HCT116 (cell line): ENCODE data around the gene FANCD2OS. TPM values are rescaled to one million over a fixed set of nuclear protein-coding genes. Genes with fewer than 3 reads are reported as not detected.

Experiments used
- ATAC-seq: fragments of 200-7000 bp; cut with Tn5 transposase; 2 replicates; pipeline ENCODE4 v1.9.1; 2020; ENCODE audit warnings: mild to moderate bottlenecking, moderate library complexity
- BruUV-seq: library from RNA; stranded (reverse); fragments of 400-500 nt; replicated peaks from 2 replicates; lab custom pipeline; 2021; lab: Mats Ljungman, UMichigan
- CTCF ChIA-PET: fragments of 300-600 bp; sonication (Branson Sonifier 250); formaldehyde crosslinking; loops from one replicate; lab custom pipeline; 2021; ENCODE audit warnings: antibody characterized with exemption; lab: Charles Lee
- POLR2A ChIA-PET: fragments of 300-600, 350-600 bp; sonication (Branson Sonifier 250); formaldehyde crosslinking; loops from one replicate; lab custom pipeline; 2021; ENCODE audit warnings: antibody characterized with exemption; lab: Charles Lee
- RAD21 ChIA-PET, 2 experiments: fragments of 300-600 bp; sonication (Branson Sonifier 250); formaldehyde crosslinking; loops; one replicate each; lab custom pipeline; 2023; ENCODE audit warnings: low total read pairs in 2 of 2; ENCODE audit not compliant: uncharacterized antibody in 2 of 2, unreplicated experiment in 2 of 2, low non-redundant PET in 1 of 2; lab: Charles Lee
- DNase-seq: peaks from one replicate; pipeline ENCODE4 v3.0.0-alpha.2; 2010; ENCODE audit warnings: low read depth, low spot score
- H2AFZ ChIP-seq: fragments of 200-600 bp; shearing (Covaris generic), sonication (generic); 2 replicates; pipeline ENCODE4 v1.6.1; 2017; ENCODE audit warnings: low read depth, mixed run types, mixed read lengths, antibody characterized with exemption, low read length; ENCODE audit not compliant: poor library complexity, severe bottlenecking
- H3K27ac ChIP-seq: 2 replicates; pipeline ENCODE4 v1.5.1; 2012; ENCODE audit warnings: low read depth, low read length
- H3K27me3 ChIP-seq: fragments of 200-600 bp; sonication (generic); 2 replicates; pipeline ENCODE4 v1.6.1; 2016; ENCODE audit warnings: mixed run types, low read length, mixed read lengths; ENCODE audit not compliant: insufficient read depth
- H3K36me3 ChIP-seq, 2 experiments: fragments of 200-500 bp in 1 of 2; fragments of 200-600 bp in 1 of 2; sonication (Bioruptor generic) in 1 of 2; sonication (generic) in 1 of 2; 2 replicates each; pipeline versions ENCODE4 v1.5.1 to v1.6.1; 2014 to 2016; ENCODE audit warnings: low read length in 2 of 2, inconsistent platforms in 1 of 2, mixed read lengths in 1 of 2, mixed run types in 1 of 2; ENCODE audit not compliant: insufficient read depth in 2 of 2, control insufficient read depth in 1 of 2
- H3K4me1 ChIP-seq, 2 experiments: fragments of 200-600 bp in 1 of 2; sonication (generic) in 1 of 2; 2 replicates each; pipeline versions ENCODE4 v1.5.1 to v1.6.1; 2012 to 2017; ENCODE audit warnings: low read length in 2 of 2, inconsistent platforms in 1 of 2, mild to moderate bottlenecking in 1 of 2, mixed read lengths in 1 of 2, mixed run types in 1 of 2, moderate library complexity in 1 of 2; ENCODE audit not compliant: insufficient read depth in 2 of 2, control insufficient read depth in 1 of 2
- H3K4me2 ChIP-seq: fragments of 200-600 bp; sonication (generic); 2 replicates; pipeline ENCODE4 v1.6.1; 2017; ENCODE audit warnings: mixed run types, low read length, mixed read lengths
- H3K4me3 ChIP-seq, 2 experiments: fragments of 200-600 bp in 1 of 2; sonication (generic) in 1 of 2; replicated peaks in 1 of 2; 2 replicates each; pipeline ENCODE4 v1.5.1; 2011 to 2016; ENCODE audit warnings: low read length in 2 of 2, control low read depth in 1 of 2, low read depth in 1 of 2, mild to moderate bottlenecking in 1 of 2, mixed read lengths in 1 of 2, mixed run types in 1 of 2
- H3K79me2 ChIP-seq: fragments of 200-600 bp; sonication (generic); 2 replicates; pipeline ENCODE4 v1.6.1; 2017; ENCODE audit warnings: mild to moderate bottlenecking, mixed run types, low read length, moderate library complexity, mixed read lengths; ENCODE audit not compliant: insufficient read depth
- H3K9ac ChIP-seq: fragments of 200-600 bp; sonication (generic); 2 replicates; pipeline ENCODE4 v1.6.1; 2016; ENCODE audit warnings: low read length, mixed read lengths
- H3K9me2 ChIP-seq: fragments of 200-600 bp; sonication (generic), shearing (Covaris generic); 2 replicates; pipeline ENCODE4 v1.6.1; 2017; ENCODE audit warnings: mixed run types, mild to moderate bottlenecking, moderate library complexity; ENCODE audit not compliant: insufficient read depth
- H3K9me3 ChIP-seq, 2 experiments: fragments of 200-500 bp in 1 of 2; fragments of 200-600 bp in 1 of 2; sonication (Bioruptor generic) in 1 of 2; sonication (generic) in 1 of 2; 2 replicates each; pipeline ENCODE4 v1.6.1; 2014 to 2017; ENCODE audit warnings: low read length in 2 of 2, mixed read lengths in 2 of 2, inconsistent platforms in 1 of 2, low read depth in 1 of 2, mild to moderate bottlenecking in 1 of 2, mixed run types in 1 of 2, moderate library complexity in 1 of 2; ENCODE audit not compliant: control insufficient read depth in 1 of 2, insufficient read depth in 1 of 2
- H4K20me1 ChIP-seq: fragments of 200-600 bp; sonication (generic), shearing (Covaris generic); 2 replicates; pipeline ENCODE4 v1.6.1; 2017; ENCODE audit warnings: mixed run types, mild to moderate bottlenecking, moderate library complexity; ENCODE audit not compliant: insufficient read depth
- CEBPB ChIP-seq: IDR thresholded peaks from 2 replicates; pipeline ENCODE4 v1.6.1; 2012; ENCODE audit warnings: low read depth
- EGR1 ChIP-seq: IDR thresholded peaks from 2 replicates; pipeline ENCODE4 v1.6.1; 2012; ENCODE audit warnings: low read depth
- ELF1 ChIP-seq: IDR thresholded peaks from 2 replicates; pipeline ENCODE4 v1.6.1; 2012; ENCODE audit warnings: low read depth, borderline replicate concordance
- EZH2 ChIP-seq: fragments of 200-600 bp; sonication (generic); IDR thresholded peaks from 2 replicates; pipeline ENCODE4 v1.6.1; 2017; ENCODE audit warnings: antibody characterized with exemption, mixed run types
- FOSL1 ChIP-seq: IDR thresholded peaks from 2 replicates; pipeline ENCODE4 v1.6.1; 2012; ENCODE audit warnings: low read depth
- POLR2A ChIP-seq: IDR thresholded peaks from 2 replicates; pipeline ENCODE4 v1.7.0; 2011; ENCODE audit warnings: borderline replicate concordance; ENCODE audit not compliant: insufficient read depth, insufficient read length; ENCODE audit errors: extremely low read depth
- RAD21 ChIP-seq: IDR thresholded peaks from 2 replicates; pipeline ENCODE4 v1.6.1; 2012; ENCODE audit warnings: low read depth, mild to moderate bottlenecking
- SIN3A ChIP-seq: IDR thresholded peaks from 2 replicates; pipeline ENCODE4 v1.6.1; 2012; ENCODE audit warnings: low read depth
- SP1 ChIP-seq: IDR thresholded peaks from 2 replicates; pipeline ENCODE4 v1.6.1; 2012; ENCODE audit warnings: low read depth
- SRF ChIP-seq: IDR thresholded peaks from 2 replicates; pipeline ENCODE4 v1.6.1; 2012; ENCODE audit warnings: low read depth
- TCF7L2 ChIP-seq: IDR thresholded peaks from 2 replicates; pipeline ENCODE4 v1.7.0; 2011; ENCODE audit warnings: borderline replicate concordance, inconsistent platforms; ENCODE audit not compliant: insufficient read depth, insufficient read length; ENCODE audit errors: extremely low read depth
- ZBTB33 ChIP-seq: IDR thresholded peaks from 2 replicates; pipeline ENCODE4 v1.6.1; 2011; ENCODE audit warnings: mild to moderate bottlenecking, low read length, moderate library complexity; ENCODE audit not compliant: insufficient replicate concordance; ENCODE audit errors: extremely low read depth
- ZFX ChIP-seq: fragments of 450-650 bp; IDR thresholded peaks from 2 replicates; pipeline ENCODE4 v1.6.1; 2017
- ZNF274 ChIP-seq: fragments of 200-500 bp; sonication (Bioruptor generic); IDR thresholded peaks from 2 replicates; pipeline ENCODE4 v1.6.1; 2014; ENCODE audit warnings: mild to moderate bottlenecking, low read depth, low read length, inconsistent platforms
- intact Hi-C: fragments of 100-400 bp; cut with micrococcal nuclease; formaldehyde crosslinking; loops from 2 replicates; pipeline ENCODE4 v1.10.0; 2022
- total RNA-seq: library from RNA; stranded (reverse); gene quantifications from one replicate; pipeline ENCODE4 v1.2.1, GENCODE V29; 2021; ENCODE audit not compliant: unreplicated experiment
- TF ChIP-seq, protein P1 (sequence below): IDR thresholded peaks from 2 replicates; pipeline ENCODE4 v1.6.1; 2012; ENCODE audit warnings: low read depth
- TF ChIP-seq, protein P2 (sequence below): IDR thresholded peaks from 2 replicates; pipeline ENCODE4 v1.6.1; 2012

The FANCD2OS gene
- total RNA-seq, 1 experiment from 2014 or later, result not detected

GRCh38 chr3:10119376-10119775 is 11.3 kb upstream of the FANCD2OS start:
- peaks cover 8 to 17% of the 10 kb centered on the region in 2 experiments for H3K4me1 ChIP-seq
- no peaks in the 10 kb centered on the region for H3K9me3 ChIP-seq
- ChIA-PET RAD21 (no interaction called here), POLR2A (no interaction called here), CTCF (no interaction called here)
- DNase-seq (no peak), ATAC-seq (no peak)
- peaks cover 8 to 13% of the 10 kb centered on the region in 2 experiments; a peak in 3 of 4 replicates for H3K36me3 ChIP-seq
- intact Hi-C loops, result loop anchor here (10.0 kb wide), 1 partner anchor 105 kb away; no protein-coding TSS in a partner anchor
- H2AFZ ChIP-seq, result no peak overlapping the region
- H3K27ac ChIP-seq, result no peak overlapping the region
- no peaks in the 10 kb centered on the region for H3K27me3 ChIP-seq
- H3K9ac ChIP-seq, result no peak overlapping the region
- H4K20me1 ChIP-seq, result peaks cover 6% of the 10 kb centered on the region; the same call in 1 of the 2 replicates
- H3K4me3 ChIP-seq, result no peak overlapping the region
- BruUV-seq, result no TSS peak
- H3K4me2 ChIP-seq, result no peak overlapping the region
- H3K9me2 ChIP-seq, result no peaks in the 10 kb centered on the region
- TF ChIP-seq, protein P1, sequence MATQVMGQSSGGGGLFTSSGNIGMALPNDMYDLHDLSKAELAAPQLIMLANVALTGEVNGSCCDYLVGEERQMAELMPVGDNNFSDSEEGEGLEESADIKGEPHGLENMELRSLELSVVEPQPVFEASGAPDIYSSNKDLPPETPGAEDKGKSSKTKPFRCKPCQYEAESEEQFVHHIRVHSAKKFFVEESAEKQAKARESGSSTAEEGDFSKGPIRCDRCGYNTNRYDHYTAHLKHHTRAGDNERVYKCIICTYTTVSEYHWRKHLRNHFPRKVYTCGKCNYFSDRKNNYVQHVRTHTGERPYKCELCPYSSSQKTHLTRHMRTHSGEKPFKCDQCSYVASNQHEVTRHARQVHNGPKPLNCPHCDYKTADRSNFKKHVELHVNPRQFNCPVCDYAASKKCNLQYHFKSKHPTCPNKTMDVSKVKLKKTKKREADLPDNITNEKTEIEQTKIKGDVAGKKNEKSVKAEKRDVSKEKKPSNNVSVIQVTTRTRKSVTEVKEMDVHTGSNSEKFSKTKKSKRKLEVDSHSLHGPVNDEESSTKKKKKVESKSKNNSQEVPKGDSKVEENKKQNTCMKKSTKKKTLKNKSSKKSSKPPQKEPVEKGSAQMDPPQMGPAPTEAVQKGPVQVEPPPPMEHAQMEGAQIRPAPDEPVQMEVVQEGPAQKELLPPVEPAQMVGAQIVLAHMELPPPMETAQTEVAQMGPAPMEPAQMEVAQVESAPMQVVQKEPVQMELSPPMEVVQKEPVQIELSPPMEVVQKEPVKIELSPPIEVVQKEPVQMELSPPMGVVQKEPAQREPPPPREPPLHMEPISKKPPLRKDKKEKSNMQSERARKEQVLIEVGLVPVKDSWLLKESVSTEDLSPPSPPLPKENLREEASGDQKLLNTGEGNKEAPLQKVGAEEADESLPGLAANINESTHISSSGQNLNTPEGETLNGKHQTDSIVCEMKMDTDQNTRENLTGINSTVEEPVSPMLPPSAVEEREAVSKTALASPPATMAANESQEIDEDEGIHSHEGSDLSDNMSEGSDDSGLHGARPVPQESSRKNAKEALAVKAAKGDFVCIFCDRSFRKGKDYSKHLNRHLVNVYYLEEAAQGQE, result no peak
- TF ChIP-seq RAD21 (no peak), SIN3A (no peak), ELF1 (no peak), POLR2A (no peak), FOSL1 (no peak)
- peaks cover 84% of the 10 kb centered on the region for H3K79me2 ChIP-seq

- ATAC-seq (no peak), DNase-seq (no peak)
- POLR2A ChIA-PET, result no interaction called here
- peaks cover 8 to 17% of the 10 kb centered on the region in 2 experiments for H3K4me1 ChIP-seq
- no peak overlapping the region for H3K27ac ChIP-seq
- H3K4me2 ChIP-seq, result peak overlapping the region; percentile 87
- RAD21 ChIA-PET, result no interaction called here
- no peaks in the 10 kb centered on the region for H3K9me3 ChIP-seq
- peak overlapping the region; percentile 82 for H3K9ac ChIP-seq
- BruUV-seq, result no TSS peak
- H3K36me3 ChIP-seq, result peaks cover 8 to 12% of the 10 kb centered on the region in 2 experiments; a peak in 3 of 4 replicates
- no peaks in the 10 kb centered on the region for H3K9me2 ChIP-seq
- H4K20me1 ChIP-seq, result peaks cover 6% of the 10 kb centered on the region; the same call in 1 of the 2 replicates
- no peaks in the 10 kb centered on the region for H3K27me3 ChIP-seq
- peak overlapping the region in 1 of 2 experiments; percentile 91 for H3K4me3 ChIP-seq
- peaks cover 64% of the 10 kb centered on the region for H3K79me2 ChIP-seq
- intact Hi-C loops, result loop anchor here (10.0 kb wide), 1 partner anchor 108 kb away; no protein-coding TSS in a partner anchor
- H2AFZ ChIP-seq, result no peak overlapping the region
- CTCF ChIA-PET, result no interaction called here
- TF ChIP-seq TCF7L2, result no peak
- TF ChIP-seq SIN3A, result no peak
- TF ChIP-seq ZFX, result no peak
- TF ChIP-seq ELF1, result no peak
- TF ChIP-seq CEBPB, result no peak
- TF ChIP-seq RAD21, result no peak
- TF ChIP-seq, protein P2, sequence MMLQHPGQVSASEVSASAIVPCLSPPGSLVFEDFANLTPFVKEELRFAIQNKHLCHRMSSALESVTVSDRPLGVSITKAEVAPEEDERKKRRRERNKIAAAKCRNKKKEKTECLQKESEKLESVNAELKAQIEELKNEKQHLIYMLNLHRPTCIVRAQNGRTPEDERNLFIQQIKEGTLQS, result no peak
- TF ChIP-seq SRF, result no peak
- no peak for TF ChIP-seq EGR1
- TF ChIP-seq ZBTB33, result no peak
- no peak for TF ChIP-seq POLR2A
- TF ChIP-seq EZH2, result no peak
- TF ChIP-seq SP1, result no peak
- no peak for TF ChIP-seq ZNF274
These were observed 8.9 kb upstream of the FANCD2OS start for GRCh38 chr3:10116928-10117327.
